SK-N-SH (cell line): Measurements from ENCODE around the gene SMARCA2.

ENCODE experiments used
- ELF1 ChIP-seq: IDR thresholded peaks from 2 replicates; pipeline ENCODE4 v1.4.0; 2012
- GATA2 ChIP-seq: sonication (generic); formaldehyde crosslinking; IDR thresholded peaks from 2 replicates; pipeline ENCODE4 v1.5.0; 2020; ENCODE audit warnings: mild to moderate bottlenecking, missing genetic modification reagents
- TF ChIP-seq, protein P1 (sequence below): fragments of 200-600 bp; sonication (generic); IDR thresholded peaks from 2 replicates; pipeline ENCODE4 v1.6.1; 2017; ENCODE audit warnings: antibody characterized with exemption, mild to moderate bottlenecking, moderate library complexity

DNA sequence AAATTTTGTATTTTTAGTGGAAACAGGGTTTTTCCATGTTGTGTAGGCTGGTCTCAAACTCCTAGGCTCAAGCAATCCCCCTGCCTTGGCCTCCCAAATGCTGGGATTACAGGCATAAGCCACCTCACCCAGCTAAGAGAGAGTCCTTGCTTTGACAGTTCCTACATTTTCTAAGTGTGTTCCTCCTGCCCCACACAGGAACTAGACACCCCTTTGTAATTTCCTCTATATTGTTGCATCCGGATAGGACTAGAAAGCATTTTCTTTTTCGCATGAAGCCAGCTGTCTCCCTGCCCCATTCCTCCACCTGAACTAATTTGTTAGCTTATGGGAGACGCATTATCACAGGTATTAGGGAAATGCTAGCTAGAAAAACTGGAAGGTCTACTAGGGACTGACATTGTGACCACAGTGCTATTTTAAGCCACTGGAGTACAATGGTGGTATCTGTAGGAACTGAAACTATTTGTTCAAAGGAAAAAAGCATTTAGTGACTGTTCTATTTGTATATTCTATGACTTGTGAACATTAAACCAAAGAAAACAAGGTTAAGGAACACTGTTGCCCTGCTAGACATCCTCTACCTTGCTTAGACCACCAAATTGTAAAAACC lies 214.1 kb downstream of the SMARCA2 start:
- no peak for TF ChIP-seq GATA2 (CRISPR knock-in tag)
- no peak for TF ChIP-seq ELF1
- TF ChIP-seq, protein P1, sequence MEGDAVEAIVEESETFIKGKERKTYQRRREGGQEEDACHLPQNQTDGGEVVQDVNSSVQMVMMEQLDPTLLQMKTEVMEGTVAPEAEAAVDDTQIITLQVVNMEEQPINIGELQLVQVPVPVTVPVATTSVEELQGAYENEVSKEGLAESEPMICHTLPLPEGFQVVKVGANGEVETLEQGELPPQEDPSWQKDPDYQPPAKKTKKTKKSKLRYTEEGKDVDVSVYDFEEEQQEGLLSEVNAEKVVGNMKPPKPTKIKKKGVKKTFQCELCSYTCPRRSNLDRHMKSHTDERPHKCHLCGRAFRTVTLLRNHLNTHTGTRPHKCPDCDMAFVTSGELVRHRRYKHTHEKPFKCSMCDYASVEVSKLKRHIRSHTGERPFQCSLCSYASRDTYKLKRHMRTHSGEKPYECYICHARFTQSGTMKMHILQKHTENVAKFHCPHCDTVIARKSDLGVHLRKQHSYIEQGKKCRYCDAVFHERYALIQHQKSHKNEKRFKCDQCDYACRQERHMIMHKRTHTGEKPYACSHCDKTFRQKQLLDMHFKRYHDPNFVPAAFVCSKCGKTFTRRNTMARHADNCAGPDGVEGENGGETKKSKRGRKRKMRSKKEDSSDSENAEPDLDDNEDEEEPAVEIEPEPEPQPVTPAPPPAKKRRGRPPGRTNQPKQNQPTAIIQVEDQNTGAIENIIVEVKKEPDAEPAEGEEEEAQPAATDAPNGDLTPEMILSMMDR = no peak
